ENCODE measurements around the gene RNFT1.
"Not testable (repeated sequence)": the region's sequence is repeated elsewhere in the genome, so short reads cannot be mapped to it uniquely, and the experiment has no call there.

GRCh38 chr17:59933317-59933716, 31.2 kb downstream of the RNFT1 start:
- TF ChIP-seq FOXK2 (IDR thresholded peaks at IDR 0.05); L3MBTL2 (conservative IDR thresholded peaks at IDR 0.05); SUZ12 (IDR thresholded peaks at IDR 0.05); ELF4 (IDR thresholded peaks at IDR 0.05); TARDBP (IDR thresholded peaks at IDR 0.05); LEF1 (IDR thresholded peaks at IDR 0.05; ENCODE audit: borderline replicate concordance); ARNT (IDR thresholded peaks at IDR 0.05); NFRKB (IDR thresholded peaks at IDR 0.05): not testable (repeated sequence)
